LNCAP (cell line): ENCODE measurements around the gene SDK2.
A peak's percentile ranks its signal among the peaks of the same experiment; 100 is the strongest.

Experiments used
- TF ChIP-seq, protein P1 (sequence below): fragments of 450-650 bp; IDR thresholded peaks from 2 replicates; pipeline ENCODE4 v1.5.1; 2017; ENCODE audit warnings: mild to moderate bottlenecking

The SDK2 gene

DNA sequence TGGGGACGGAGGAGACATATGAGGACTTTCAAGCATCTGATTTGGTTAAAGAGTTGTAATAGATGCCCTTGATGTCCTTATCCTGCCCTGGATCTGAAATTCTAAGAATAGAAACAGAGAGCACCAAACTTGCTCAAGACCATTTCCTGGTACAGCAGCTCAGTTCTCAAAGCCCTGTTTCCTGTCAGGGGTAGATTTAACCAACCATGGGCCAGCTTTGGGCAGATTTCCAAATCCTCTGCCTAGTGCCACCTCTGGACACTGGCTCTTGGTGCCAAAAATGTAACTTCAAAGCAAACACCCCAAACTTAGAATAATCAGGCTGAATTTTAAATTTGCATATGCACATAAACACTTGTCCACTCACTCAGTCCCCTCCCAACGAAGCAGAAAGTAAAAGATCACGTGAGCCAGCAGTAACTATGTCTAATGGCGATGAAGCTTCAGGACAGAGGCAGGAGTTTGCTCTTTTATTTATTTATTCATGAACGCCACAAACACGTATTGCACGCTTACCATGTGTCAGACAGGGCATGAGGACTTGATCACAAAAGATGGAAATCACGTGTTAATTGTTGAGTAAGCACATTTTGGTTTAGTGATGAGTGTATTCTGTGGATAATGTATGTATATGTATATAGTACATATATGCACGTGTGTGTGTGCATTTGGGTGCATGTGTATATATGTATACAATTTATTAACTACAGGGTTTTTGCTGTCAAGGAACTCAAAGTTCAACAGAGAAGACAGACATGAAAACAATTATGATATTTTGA is 23.1 kb upstream of the SDK2 start:
- TF ChIP-seq, protein P1, sequence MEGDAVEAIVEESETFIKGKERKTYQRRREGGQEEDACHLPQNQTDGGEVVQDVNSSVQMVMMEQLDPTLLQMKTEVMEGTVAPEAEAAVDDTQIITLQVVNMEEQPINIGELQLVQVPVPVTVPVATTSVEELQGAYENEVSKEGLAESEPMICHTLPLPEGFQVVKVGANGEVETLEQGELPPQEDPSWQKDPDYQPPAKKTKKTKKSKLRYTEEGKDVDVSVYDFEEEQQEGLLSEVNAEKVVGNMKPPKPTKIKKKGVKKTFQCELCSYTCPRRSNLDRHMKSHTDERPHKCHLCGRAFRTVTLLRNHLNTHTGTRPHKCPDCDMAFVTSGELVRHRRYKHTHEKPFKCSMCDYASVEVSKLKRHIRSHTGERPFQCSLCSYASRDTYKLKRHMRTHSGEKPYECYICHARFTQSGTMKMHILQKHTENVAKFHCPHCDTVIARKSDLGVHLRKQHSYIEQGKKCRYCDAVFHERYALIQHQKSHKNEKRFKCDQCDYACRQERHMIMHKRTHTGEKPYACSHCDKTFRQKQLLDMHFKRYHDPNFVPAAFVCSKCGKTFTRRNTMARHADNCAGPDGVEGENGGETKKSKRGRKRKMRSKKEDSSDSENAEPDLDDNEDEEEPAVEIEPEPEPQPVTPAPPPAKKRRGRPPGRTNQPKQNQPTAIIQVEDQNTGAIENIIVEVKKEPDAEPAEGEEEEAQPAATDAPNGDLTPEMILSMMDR: no peak

DNA sequence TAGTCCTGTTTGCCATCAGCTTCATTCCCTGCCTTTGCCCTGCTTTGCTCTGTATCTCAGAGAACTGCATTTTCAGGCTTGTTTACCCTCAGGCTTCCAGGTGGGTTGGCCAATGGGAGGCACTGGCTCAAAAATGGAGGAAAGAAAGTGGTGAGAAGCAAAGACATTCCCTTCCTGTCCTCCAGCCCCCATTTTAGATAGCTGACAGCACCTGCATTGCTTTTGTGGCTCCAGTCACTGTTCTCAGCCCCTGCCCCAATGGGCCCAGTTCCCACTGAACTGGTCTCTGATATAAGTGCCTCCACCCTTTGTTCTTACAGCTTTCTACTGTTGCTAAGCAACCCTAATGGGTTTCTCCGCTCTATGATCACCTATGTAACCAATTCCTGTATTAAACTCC is 19.4 kb upstream of the SDK2 start:
- TF ChIP-seq, protein P1: no peak

DNA sequence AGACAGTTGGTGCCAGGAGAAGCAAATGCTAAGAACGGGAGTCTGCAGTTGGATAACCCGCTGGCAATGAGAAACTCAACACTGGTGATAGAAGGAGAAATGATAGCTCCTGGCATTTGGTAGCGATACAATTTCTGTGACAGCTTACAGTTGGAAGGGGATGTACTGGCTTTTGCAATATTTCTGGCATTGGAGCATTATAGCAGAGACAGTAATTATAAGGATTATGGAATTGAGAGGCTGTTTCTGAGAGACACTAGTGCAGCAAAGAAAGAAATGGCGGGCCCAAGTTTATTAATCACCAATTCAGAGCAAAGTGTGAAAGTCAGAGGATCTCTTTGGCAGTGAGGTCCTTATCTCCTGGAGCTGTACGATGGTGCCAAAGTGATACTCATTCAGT is 16.1 kb upstream of the SDK2 start:
- TF ChIP-seq, protein P1: no peak

DNA sequence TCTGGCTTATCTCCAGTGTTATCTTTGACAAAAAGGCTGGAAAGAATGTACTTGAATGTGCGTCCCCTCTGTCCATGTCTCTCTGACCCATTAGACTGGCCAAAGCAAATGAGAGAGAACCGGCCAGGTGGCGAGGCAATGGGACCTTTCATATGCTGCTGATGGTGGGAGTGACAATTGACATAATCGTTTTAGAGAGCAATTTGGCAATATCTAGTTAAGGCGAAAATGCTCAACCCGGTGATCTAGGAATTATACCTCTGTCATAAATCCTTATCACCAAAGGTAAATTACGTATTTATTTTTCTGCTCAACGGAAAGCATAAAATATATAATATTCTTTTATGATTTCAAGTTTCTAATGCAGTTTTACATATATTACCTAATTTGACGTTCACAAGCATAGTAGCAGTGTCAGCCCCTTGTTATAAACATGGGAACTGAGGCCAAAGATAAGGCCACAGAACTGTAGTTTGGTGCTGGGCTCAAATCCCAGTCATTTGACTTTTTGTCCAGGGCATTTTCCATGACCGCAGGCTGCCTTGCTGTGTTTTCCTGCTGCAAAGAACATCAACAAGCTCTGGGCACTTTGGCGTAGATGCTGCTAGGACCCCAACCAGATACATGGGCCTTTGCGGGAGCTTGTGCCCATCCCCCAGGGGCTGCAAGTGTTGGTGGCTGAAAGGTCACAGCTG is 14.7 kb upstream of the SDK2 start:
- TF ChIP-seq, protein P1: no peak

DNA sequence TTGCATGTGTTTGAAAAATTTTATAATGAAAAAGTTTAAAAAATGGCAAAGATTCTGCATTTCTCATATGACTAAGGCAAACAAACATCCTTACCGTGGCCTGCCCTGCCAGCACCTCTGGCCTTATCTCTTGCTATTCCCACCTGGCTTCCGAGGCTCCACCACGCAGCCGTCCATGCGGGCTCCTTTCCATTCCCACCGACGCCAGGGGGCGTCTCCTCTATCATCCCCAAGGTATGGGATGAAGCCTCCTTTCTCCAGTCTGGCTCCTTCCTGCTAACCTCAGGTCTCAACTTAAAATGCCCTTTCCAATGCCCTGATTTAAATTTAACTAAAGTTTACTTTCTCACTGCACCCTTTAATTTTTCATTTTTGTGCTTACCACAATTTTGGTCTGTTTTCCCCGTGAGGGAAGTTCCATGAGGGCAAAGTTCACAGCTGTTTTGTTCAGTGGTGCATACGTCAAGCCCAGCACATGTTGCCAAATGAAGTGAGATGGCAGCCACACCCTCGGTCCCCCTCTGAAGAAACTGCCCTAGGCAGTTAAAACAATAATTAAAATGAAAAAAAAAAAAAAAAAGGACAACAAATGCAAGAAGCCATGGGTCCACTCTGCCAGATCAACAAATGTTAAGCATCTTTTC is 13.3 kb upstream of the SDK2 start:
- TF ChIP-seq, protein P1: peak; percentile 61

DNA sequence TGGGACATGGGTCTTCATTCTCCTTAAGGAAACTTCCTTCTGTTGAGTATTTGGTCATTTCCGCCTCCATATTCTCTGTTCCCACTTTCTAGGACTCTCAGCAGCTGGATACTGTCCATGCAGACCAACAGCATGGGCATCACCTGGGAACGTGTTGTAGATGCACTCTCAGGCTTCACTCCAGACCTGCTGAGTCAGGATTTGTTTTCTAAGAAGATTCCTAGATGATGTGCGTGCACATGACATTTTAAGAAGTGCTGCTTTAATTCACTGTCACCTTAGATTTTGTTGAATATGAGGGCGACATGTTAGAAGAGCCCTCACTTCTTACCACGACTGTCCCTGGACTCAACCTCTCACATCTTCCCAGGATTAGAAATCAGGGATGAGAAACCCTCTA is 10.0 kb upstream of the SDK2 start:
- TF ChIP-seq, protein P1: no peak

DNA sequence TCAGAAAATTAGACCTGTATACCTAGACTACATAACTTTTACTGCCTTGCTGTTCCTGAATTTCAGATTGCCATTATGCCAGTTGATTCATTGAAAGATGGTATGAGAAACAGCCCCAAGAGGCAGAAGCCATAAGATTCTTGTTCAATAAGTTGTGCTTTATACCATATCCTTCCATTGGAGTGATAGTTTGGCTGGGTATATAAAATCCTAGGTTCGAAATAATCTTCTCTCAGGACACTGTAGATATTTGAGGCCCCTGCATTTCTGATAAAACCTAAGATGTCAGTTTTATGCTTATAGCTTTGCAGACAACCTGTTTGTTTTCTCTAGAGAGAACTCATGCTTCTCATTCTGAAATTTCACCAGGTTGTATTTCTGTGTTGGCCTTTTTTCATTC is 9.6 kb upstream of the SDK2 start:
- TF ChIP-seq, protein P1: no peak
